Keratinocyte (primary cell): Measurements from ENCODE around the gene ADAMTS13.

Source experiments
- EZH2 ChIP-seq: IDR thresholded peaks from one replicate; pipeline ENCODE4 v1.6.1; 2012; ENCODE audit warnings: inconsistent platforms, mild to moderate bottlenecking, low read length, moderate library complexity
- TF ChIP-seq, protein P1 (sequence below), 3 experiments: IDR thresholded peaks in 1 of 3; conservative IDR thresholded peaks in 1 of 3; optimal IDR thresholded peaks in 1 of 3; 2 replicates in 2 of 3; 3 replicates in 1 of 3; pipeline versions ENCODE3 to v1.5.1; 2011; ENCODE audit warnings: low read length in 3 of 3, mild to moderate bottlenecking in 3 of 3, moderate library complexity in 2 of 3, control low read depth in 1 of 3, inconsistent platforms in 1 of 3; ENCODE audit not compliant: insufficient read depth in 2 of 3; ENCODE audit errors: extremely low read depth in 1 of 3

GRCh38 chr9:133464638-133465037, 42.5 kb downstream of the ADAMTS13 start:
- TF ChIP-seq, protein P1, sequence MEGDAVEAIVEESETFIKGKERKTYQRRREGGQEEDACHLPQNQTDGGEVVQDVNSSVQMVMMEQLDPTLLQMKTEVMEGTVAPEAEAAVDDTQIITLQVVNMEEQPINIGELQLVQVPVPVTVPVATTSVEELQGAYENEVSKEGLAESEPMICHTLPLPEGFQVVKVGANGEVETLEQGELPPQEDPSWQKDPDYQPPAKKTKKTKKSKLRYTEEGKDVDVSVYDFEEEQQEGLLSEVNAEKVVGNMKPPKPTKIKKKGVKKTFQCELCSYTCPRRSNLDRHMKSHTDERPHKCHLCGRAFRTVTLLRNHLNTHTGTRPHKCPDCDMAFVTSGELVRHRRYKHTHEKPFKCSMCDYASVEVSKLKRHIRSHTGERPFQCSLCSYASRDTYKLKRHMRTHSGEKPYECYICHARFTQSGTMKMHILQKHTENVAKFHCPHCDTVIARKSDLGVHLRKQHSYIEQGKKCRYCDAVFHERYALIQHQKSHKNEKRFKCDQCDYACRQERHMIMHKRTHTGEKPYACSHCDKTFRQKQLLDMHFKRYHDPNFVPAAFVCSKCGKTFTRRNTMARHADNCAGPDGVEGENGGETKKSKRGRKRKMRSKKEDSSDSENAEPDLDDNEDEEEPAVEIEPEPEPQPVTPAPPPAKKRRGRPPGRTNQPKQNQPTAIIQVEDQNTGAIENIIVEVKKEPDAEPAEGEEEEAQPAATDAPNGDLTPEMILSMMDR (optimal IDR thresholded peaks at IDR 0.05 in 1 of 3, IDR thresholded peaks at IDR 0.05 in 1 of 3, conservative IDR thresholded peaks at IDR 0.05 in 1 of 3; ENCODE audit: extremely low read depth in 1 of 3, insufficient read depth in 2 of 3, low read length in 3 of 3): no peak
- no peak for TF ChIP-seq EZH2
